GM18511 (cell line): ENCODE results near the gene CEP85.

ENCODE experiments used
- ATAC-seq: cut with Tn5 transposase; IDR thresholded peaks from one replicate; pipeline ENCODE4 v1.9.1; 2021; ENCODE audit warnings: mild to moderate bottlenecking, moderate library complexity; ENCODE audit not compliant: unreplicated experiment

The CEP85 gene

DNA sequence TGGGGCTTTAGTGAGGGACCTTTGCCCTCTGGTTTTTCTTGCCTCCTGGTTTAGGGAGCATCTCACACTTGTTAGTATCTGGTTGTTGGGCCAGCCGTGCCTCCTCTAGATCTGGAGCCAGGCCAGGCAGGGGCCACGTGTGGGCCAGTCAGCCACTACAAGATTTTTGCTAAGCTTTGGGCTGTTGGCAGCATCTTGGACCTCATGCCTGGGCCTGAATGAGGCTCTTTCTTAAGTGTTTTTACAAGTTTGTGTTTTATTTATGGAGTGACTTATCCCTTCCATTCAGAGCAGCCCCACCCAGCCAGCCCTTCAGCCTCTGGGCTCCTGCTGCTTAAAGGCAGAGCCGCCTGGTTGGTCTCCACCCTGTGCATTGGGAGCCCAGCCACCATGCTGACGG is 44.3 kb downstream of the CEP85 start:
- ATAC-seq: no peak

DNA sequence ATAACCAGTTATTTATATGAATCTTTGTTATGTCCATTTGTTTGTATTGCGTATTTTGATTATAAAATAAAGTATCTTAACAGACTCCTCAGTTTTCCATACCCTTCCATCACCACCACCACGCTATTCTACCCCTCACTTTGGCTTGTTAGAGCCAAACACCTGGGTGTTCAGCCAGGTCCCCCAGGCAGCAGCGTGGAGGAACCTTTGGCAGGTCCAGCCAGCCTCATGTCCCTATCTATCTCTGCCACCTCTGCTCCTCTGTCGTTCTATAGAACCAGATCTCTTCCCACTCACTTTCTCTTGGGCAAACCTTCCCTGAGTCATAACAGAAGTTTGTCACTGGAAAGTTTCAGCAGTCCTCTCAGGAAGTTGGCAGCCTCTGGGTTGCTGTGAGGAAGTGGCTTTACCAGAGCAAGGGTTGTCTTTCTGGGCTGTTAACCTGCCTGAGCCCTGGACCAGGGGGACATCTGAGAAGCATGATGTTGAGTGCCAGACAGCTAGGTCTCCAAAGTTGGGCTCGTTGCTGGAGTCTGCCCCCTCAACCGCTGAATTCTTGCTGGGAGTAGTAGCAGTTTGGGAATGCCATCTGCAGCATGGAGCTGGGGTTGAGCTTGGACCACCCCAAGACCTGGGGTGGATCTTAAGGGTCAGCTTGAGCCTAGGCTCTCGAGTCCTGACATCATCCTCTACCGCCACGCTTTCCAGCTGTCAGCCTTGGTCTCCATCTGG is 44.9 kb downstream of the CEP85 start:
- ATAC-seq: no peak

DNA sequence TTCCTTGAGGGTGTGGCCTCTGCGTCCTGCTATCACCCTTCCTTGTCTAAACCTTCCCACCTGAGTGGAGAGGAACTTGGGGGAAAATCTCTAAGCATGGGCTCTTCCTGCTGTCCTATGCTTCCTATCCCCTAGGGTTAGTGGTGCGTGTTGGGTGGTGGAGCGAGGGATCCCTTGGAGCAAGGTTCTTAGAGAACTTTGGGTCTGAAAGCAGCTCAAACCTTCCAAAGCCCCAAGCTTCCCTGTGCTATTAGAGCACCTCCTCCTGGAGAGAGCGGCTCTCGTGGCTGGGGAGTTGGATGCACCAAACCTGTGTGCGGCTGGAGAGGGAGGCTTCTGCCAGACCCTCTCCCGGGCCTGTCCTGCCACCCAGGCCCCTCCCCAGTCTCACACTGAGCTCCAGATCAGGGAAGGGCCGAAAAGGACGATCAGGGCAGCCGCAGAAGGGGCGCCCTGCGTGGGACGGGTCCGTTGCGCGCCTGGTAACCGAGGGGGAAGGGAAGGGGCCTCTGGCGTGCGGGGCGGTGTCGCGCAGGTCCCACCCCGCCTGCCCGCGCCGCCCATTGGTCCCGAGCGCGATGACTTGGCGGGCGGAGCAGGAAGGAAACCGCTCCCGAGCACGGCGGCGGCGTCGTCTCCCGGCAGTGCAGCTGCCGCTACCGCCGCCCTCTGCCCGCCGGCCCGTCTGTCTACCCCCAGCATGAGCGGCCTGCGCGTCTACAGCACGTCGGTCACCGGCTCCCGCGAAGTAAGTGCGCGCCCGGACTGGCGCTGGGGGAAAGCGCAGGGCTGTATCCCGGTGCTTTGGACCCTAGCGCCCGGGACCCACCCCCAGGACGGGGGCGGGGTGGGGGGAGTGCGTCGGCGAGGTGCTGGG is 45.7 kb downstream of the CEP85 start, which contains the start of gene SH3BGRL3:
Gene SH3BGRL3 (plus strand): TSS at position 631 of the 877 bp plus-strand sequence. CDS start 70 bp downstream, at position 701.
- peak; percentile 66 for ATAC-seq

DNA sequence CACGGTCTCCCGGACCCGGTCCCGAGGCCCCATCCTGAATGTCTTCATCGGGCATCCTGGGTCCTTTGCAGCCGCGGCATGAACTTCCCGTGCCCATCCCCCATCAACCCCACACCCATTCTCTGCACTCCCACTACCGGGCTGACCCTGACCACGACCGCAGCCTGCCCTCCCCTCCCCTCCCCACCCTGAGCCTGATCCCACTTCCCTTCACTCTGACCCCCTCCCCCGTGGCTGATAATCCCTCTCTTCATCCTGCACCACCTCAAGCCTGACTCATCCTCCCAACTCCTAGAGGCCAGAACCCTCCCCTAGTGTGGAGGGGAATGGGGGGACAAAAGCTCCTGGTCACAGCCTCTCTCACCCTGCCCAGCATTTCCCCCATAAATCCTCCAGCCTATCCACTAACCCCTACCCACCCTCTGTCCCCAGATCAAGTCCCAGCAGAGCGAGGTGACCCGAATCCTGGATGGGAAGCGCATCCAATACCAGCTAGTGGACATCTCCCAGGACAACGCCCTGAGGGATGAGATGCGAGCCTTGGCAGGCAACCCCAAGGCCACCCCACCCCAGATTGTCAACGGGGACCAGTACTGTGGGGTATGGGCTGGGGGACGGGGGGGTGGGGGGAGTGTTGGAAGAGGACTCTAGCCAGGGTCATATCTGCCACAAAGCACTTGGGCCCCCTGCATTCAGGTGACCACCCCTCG is 46.5 kb downstream of the CEP85 start:
- no peak for ATAC-seq

DNA sequence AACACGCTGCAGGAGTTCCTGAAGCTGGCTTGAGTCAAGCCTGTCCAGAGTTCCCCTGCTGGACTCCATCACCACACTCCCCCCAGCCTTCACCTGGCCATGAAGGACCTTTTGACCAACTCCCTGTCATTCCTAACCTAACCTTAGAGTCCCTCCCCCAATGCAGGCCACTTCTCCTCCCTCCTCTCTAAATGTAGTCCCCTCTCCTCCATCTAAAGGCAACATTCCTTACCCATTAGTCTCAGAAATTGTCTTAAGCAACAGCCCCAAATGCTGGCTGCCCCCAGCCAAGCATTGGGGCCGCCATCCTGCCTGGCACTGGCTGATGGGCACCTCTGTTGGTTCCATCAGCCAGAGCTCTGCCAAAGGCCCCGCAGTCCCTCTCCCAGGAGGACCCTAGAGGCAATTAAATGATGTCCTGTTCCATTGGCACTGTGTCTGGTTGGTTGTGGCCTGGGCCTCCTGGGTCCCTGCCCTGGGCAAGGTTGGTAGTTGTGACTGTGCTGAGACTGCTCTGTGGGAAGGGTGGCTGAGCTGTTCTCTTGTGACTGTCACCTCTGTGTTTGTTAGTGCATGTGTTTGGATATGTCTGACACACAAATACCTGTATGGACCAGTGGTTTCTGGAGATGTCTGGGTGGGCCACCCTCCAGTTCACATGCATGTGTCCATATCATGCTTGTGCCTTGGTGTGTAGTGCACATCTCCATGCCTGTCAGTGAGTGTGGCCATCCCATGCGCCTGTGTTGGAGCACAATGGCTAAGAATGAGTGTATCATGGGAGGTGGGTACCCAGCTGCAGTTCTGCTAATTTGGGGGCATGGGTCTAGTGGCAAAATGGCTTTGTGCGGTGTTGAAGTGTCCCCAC is 47.3 kb downstream of the CEP85 start:
- no peak for ATAC-seq

DNA sequence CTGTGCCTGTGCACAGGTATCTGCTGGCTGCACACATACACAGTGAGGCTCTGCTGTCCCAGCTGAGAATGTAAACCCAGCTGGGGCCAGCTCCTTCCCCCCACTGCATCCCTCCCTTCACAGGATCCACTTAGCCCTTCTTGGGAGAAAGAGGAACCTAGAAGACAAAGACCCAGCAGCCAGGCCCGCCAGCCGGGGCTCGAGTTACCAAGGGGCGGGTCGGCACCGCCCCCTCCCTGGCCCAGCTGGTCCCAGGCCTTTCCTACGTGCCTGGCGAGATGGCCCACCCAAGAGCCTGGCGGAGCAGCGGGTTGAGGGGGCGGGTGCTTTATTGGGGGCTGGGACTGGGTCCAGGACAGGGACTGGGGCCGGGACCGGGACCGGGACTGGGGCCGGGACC is 48.0 kb downstream of the CEP85 start:
- ATAC-seq: no peak

DNA sequence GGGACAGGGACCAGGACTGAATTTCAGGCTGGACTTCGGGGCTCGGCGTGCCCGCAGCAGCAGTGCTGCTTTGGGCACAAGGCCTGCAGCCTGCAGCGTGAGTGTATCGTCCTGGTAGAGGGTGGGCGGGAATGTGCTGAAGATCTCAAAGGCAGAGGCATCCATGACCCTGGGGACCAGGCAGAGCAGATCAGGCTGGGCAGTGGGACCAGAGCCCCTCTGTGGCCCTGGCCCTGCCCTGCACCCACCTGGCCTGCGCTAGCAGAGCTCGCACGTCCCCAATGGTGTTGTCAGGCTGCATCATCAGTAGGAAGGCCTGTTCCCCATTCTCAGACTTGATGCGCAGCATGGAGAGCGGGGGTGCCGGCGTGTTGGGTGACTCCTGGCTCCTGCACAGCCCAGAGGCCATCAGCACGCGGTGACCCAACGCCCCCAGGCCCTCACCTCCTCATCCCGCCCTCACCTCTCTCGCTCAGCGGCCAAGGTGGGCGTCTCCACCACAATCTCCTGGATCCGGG is 48.5 kb downstream of the CEP85 start:
- no peak for ATAC-seq

DNA sequence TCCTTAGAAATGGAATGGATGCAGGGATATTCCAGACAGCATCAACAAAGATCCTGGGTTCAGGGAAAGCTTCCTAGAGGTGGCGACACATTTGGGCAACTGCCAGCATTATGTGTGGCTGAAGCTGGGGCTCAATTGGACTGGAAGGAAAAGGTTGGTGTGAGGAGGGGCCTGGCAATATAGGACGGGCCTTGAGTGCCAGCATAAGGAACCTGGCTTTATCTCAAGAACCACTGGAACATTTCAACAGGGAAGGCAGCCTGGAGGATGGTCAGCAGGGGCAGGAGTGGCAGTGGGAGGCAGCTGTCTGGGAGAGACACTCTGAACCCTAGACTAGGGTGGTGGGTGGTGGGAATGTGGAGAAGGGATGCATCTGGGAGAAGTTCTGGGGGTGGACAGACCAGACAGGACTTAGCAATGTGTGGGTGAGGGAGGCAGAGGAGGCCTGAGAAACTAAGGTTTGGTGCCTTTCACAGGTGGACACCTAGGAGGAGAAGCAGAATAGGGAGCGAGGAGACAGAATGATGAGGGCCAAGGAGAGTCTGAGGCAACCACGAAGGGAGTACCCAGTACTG is 49.4 kb downstream of the CEP85 start:
- no peak for ATAC-seq

DNA sequence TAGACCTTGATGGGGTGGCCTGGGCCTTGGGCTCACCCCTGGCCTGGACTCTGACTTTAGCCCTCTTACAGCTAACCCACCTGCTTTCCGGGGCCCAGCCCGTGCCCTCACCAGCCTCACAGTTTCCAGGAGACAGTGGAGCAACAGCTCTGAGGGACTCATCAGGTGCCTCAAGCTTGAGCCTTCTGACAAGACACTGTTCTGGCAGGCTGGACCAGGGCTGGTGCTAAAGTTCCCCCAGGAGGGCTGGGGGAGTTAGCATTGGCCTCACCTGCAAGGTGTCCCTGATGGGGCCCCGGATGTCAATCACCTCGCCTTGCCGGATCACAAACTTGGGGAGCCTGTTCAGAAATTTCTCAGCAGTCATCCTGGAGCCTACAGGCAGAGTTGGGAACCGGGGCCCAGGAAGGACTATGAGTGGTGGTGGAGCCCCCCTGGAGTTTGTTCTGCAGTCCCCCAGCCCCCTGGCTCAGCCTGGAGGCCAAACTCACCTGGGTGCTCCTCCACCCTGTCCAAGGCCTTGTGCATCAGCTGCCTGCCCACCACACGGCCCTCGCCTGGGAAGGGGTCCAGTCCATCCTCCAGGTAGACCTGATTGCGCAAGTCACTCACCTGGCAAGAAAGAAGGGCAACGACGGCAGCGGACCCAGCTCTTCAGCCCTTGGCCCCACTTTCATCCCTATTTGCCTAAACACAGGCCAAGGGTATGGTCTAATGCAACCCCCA is 50.0 kb downstream of the CEP85 start:
- no peak for ATAC-seq

DNA sequence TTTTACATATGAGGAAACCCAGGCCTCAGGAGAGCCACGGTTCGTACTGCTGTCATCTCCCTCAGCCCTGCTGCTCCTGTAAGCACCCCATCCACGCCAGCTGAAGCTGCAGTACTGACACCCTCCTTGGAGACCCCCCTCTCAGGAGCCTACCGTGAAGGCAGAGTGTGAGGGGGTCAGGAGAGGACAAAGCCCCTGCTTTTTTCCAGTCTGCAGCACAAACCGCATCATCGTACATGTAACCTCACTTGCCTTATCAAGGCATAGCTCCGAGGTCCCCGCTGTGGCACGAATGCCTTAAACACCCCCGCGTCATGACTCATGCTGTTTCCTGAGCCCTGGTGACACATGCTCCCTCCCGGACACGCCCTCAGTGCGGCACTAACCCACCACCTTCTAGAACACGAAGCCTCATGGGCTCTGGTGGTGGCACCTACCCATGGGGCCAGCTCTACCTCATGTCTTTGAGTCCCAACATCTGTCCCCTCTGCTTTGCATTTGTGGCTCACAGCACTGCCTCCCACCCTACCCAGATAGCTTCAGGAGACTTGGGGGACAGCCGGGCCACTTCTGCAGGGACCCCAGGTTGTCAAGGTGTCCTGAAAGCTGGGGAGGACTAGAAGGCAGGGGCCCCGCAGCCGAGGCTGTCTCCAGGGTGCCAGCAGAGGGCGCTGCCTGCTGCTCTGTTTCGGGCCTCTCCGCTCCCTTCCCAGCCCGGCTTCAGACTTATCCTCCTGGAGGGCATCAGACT is 50.8 kb downstream of the CEP85 start:
- no peak for ATAC-seq

DNA sequence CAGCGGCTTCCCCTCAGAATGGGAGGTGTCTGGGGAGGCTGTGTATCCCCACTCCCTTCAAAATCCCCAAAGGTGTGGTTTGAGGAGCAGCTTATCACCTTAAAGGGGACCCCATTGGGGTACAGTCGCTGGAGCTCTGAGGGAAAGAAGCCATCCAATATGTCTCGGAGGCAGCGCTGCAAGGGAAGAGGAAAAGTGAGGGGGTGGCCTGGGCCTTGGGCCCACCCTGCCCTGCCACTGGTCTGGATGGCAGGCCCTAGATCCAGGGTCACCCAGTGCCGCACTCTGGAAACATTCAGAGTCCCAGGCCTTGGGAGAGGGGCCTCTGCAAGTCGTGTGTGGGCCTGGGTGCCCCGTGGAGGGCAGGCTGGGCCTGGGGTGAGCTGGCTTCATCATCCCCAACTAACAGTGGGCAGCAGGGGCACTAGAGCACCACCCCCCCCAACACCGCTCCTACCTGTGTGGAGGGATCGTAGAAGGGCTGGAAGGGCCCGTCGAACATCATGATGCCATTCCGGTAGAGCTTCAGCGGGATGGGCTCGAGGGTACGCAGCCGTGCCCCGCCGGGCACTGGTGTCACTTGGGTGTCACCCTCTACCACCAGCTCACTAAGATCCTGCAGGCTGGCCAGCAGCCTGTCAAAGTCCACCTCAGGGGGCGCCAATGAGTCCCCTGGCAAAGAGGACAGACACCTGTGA is 51.5 kb downstream of the CEP85 start:
- ATAC-seq: no peak

DNA sequence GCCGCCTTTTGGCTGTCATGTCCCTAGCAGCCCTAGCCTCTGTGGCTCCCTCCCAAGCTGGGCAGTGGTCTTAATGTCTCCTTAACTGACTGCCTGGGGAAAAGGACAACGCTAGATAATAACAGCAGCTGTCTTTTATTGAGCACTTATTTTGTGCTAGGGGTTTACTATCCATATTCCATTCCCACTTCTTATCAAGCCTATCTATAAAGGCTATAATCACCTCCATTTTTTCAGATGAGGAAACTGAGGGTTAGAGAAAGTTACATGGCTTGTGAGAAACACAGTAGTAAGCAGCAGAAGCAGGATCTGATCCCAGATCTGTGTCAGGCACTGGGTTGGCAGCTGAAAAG is 52.0 kb downstream of the CEP85 start:
- ATAC-seq: no peak

DNA sequence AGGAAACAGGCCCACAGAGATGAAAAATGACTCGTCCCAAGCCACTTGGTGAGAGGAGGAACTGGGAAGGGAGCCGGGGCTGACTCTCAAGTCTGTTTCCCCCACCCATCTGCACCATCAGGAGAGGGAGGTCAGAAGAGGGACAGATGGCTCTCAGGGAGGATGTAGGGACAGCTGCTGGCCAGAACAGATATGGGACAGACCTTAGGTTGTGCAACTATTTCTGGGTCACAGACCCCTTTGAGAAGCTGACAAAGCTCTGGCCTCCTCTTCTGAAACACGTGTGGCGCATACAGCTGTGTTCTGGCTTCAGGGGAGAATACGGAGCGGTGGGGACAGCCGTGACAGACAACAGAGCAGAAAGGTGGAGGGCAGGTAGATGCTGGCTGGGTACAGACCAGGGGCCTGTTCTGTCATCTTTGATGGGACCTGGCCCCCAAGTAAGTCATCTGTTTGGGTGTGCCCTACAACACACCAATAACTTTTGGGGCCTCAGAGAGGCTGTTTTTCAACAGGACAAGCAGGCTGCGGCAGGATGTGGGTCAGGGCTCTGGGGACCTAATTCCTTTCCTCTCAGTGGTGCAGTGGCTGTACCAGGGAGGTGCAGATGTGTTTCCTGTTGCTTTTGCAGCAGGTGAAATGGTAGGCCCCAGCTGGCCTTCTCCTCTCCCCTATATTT is 53.2 kb downstream of the CEP85 start:
- peak; percentile 47 for ATAC-seq

DNA sequence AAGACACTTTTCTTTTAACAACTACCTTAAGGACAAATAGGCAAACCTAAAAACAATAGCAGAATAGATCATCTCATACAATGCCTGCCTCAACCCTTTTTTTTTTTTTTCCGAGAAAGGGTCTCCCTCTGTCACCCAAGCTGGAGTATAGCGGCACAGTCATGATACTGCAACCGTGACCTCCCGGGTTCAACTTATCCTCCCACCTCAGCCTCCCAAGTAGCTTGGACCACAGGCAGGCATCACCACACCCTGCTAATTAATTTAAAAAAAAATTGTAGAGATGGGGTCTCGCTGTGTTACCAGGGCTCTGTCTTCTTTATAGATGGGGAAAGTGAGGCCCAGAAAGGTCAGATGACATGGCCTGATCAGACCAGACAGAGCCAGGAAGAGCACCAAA is 53.8 kb downstream of the CEP85 start:
- no peak for ATAC-seq

DNA sequence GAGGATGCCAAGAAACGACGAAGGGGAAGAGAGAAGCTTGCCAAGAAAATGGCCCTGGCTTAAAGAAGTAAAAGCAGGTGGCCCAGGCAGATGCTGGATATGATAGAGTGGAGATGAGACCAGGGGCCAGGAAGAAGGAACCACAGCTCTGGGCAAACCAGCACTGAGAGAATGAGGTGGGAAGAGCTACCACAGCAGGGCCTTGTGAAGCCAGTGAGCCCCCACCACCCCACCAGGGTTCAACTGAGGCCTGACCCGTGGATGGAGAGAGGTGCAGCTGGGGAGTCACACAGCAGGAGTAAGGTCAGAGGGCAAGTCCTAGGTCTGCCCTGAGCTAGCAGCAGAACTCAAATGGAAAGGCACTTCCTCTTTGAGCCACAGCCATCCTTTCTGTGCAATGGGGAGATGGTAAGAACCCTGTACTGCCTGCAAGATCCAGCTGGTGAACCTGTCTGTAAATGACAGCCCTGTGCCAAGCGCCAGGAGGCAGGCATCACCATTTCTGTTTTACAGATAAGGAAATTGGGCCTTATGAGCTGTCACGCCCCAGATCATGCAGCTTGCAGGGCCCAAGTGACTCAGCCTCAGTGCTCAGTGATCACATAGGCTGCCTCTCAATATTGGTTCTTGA is 54.4 kb downstream of the CEP85 start:
- no peak for ATAC-seq

DNA sequence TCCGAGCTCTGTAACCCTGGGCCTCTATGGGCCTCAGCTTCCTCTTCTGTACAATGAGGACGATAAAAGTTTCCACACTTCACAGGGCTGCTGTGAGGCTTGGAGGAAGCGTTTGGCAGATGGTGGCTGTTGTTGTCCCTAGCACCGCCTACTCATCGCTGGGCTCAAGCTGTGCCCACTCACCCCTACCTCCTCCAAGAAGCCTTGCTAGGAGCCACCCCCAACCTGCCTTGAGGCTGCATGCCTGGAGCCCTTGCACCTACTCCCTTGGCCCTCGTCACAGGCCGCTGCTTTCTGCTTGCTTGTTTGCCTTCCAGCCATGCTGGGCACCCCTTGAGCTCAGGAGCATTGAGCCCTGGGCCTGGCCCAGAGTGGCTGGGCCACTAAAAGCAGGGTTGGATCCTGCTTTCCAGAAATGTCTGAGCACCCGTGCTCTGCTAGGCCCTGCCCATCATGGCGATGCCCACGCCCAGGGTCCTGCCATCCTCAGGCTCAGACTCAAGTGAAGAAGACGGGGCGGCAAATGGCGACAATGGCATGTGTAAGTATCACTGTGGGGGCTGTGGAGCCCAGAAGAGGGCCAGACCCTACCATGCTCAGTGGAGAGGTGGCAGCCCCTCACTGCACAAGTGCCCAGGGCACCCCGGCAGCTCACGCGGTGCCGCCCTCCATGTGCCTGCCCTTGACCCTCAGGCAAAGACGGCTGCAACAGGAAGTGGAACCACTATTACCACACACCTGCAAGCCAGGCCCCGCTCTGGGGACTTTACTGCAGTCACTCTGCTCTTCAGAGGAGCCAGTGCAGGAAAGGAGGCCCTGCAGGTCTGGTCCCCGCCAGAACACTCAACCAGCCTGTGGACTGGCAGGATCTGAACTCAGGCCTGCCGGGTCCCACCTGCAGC is 55.4 kb downstream of the CEP85 start:
- peak; percentile 57 for ATAC-seq
